Measurements from ENCODE around the gene VOPP1.
"Not testable (repeated sequence)": the region's sequence is repeated elsewhere in the genome, so short reads cannot be mapped to it uniquely, and the experiment has no call there.

The VOPP1 gene, protein sequence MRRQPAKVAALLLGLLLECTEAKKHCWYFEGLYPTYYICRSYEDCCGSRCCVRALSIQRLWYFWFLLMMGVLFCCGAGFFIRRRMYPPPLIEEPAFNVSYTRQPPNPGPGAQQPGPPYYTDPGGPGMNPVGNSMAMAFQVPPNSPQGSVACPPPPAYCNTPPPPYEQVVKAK

DNA sequence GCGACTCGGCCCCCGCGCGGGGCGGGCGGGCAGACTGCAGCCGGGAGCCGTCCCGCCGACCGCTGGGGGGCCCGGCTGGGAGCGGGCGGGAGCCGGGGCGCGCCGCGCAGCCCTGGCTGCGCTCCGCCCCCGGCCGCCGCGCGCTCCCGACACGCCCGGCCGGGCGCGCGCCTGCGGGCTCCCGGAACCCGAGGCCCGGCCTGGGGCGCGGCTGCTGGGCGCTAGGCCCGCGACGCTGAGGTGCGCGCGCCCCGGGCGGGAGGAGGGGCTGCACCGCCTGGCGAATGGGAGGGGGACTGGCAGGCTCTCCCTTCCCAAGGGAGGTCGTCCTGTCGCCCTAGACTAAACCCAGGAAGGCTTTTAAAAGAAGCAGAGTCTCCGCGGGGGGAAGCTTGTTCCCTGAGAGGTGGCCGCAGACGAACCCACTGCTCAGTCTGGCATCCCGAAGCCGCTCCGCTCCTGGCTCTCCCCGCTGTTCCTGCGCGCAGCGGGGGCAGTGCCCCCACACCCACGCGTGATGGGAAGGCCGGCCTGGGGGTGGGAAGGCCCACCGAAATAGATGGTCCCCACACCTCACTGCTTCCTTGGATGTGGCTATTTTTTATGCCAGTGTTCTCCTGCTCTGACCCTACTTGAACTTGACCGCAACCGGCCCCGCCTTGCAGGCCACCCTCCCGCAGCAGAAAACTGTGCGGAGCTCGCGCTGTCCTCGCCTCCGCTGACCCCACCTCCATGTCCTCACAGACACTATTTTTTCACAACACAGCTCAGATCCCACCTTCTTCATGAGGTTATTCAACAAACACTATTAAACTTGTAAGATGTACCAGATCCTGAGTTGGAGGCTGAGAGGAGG, at the start of gene VOPP1:
Gene VOPP1 (minus strand): TSS at position 125 of the 856 bp plus-strand sequence. CDS start 178 bp downstream, outside the sequence.
- no peaks in the 10 kb centered on the region for H3K9me3 ChIP-seq
- peaks cover 34% of the 10 kb centered on the region for H3K27me3 ChIP-seq
- H3K4me3 ChIP-seq (ENCODE audit: low read depth in 1 of 2, low read length in 1 of 2): peak within 1 kb of the TSS; percentile 82 to 89
- peak within 1 kb of the TSS; percentile 90 for H3K27ac ChIP-seq
- no peaks in the 10 kb centered on the region for H3K36me3 ChIP-seq
- TF ChIP-seq, protein P1, sequence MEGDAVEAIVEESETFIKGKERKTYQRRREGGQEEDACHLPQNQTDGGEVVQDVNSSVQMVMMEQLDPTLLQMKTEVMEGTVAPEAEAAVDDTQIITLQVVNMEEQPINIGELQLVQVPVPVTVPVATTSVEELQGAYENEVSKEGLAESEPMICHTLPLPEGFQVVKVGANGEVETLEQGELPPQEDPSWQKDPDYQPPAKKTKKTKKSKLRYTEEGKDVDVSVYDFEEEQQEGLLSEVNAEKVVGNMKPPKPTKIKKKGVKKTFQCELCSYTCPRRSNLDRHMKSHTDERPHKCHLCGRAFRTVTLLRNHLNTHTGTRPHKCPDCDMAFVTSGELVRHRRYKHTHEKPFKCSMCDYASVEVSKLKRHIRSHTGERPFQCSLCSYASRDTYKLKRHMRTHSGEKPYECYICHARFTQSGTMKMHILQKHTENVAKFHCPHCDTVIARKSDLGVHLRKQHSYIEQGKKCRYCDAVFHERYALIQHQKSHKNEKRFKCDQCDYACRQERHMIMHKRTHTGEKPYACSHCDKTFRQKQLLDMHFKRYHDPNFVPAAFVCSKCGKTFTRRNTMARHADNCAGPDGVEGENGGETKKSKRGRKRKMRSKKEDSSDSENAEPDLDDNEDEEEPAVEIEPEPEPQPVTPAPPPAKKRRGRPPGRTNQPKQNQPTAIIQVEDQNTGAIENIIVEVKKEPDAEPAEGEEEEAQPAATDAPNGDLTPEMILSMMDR (IDR thresholded peaks at IDR 0.05): no peak
- peaks cover 26 to 27% of the 10 kb centered on the region in 2 experiments for H3K4me1 ChIP-seq (ENCODE audit: control insufficient read depth in 1 of 2, insufficient read depth in 1 of 2, low read depth in 1 of 2, low read length in 1 of 2)

DNA sequence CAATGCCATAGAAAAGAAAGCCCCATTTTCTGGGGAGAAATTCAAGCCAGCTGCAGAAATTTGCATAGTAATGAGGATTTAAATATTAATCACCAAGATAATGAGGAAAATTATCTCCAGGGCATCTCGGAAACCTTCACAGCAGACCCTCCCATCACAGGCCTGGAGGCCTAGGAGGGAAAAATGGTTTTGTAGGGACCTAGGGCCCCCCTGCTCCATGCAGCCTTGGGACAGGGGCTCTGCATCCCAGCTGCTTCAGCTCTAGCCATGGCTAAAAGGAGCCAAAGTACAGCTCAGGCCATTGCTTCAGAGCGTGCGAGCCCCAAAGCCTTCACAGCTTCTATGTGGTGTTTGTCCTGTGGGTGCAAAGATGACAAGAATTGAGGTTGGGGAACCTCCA, 46.6 kb upstream of the VOPP1 start:
- Histone ChIP-seq H3K27me3 (peaks cover 7% of the 10 kb centered on the region), H3K9me3 (peaks cover 4% of the 10 kb centered on the region), H3K36me3 (no peaks in the 10 kb centered on the region), H3K27ac (no peak overlapping the region), H3K4me1 (ENCODE audit: control insufficient read depth in 1 of 2, insufficient read depth in 1 of 2, low read depth in 1 of 2, low read length in 1 of 2) (no peaks in the 10 kb centered on the region), H3K4me3 (ENCODE audit: low read depth in 1 of 2, low read length in 1 of 2) (no peak overlapping the region)
- TF ChIP-seq, protein P1 (IDR thresholded peaks at IDR 0.05): no peak

DNA sequence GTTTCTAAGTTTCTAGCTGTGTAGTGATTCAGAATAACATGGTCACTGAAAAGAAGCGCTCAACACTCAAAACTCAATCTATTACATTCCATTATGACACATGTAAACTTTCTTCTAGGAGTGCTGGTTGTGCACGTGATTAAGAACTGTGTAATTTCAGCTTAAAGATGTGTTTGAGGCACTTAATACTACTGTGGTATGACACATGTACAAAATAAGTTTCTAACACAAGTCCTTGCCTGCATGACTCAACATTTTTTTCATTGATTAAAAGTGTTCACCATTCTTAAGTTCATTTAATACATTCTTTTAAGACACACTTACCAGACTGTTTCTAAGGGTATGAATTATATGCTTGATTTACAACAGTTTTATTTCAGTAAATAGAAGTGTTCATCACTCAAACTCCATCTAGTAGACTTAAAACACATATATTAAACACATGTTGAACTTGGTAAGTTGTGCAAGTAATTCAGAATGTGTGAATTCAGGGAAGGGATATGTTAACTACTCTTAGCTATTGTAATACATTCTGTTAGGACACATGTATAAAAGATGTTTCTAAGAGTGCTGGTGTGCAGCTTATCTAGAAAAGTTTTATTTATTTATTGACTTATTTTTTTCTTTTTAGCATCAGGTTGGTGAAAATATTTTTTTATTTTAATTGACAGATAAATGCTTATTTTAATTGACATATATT, 42.2 kb upstream of the VOPP1 start:
- H3K4me1 ChIP-seq (ENCODE audit: control insufficient read depth in 1 of 2, insufficient read depth in 1 of 2, low read depth in 1 of 2, low read length in 1 of 2); H3K4me3 ChIP-seq (ENCODE audit: low read depth in 1 of 2, low read length in 1 of 2); H3K36me3 ChIP-seq; H3K9me3 ChIP-seq; H3K27ac ChIP-seq; H3K27me3 ChIP-seq: not testable (repeated sequence)

DNA sequence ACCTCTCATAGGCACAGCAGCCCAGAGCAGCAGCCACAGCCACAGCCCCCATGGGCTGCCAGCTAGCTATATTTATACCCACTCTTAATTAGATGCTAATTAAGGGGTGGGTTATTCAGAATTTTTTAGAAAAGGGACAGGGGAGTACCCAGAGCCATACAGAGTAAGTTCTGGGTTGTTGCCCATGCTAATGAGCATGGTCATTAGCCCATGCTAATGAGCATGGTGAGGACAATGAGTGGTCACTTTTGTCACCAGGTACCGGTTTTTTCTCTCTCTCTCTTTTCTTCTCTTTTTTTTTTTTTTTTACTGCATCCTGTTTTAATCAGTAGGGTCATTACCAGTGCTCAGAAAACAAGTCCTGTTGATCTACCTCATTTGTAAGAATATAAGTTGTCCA, 37.4 kb upstream of the VOPP1 start:
- H3K4me3 ChIP-seq (ENCODE audit: low read depth in 1 of 2, low read length in 1 of 2); H3K9me3 ChIP-seq; H3K36me3 ChIP-seq; H3K4me1 ChIP-seq (ENCODE audit: control insufficient read depth in 1 of 2, insufficient read depth in 1 of 2, low read depth in 1 of 2, low read length in 1 of 2); H3K27me3 ChIP-seq; H3K27ac ChIP-seq: not testable (repeated sequence)

DNA sequence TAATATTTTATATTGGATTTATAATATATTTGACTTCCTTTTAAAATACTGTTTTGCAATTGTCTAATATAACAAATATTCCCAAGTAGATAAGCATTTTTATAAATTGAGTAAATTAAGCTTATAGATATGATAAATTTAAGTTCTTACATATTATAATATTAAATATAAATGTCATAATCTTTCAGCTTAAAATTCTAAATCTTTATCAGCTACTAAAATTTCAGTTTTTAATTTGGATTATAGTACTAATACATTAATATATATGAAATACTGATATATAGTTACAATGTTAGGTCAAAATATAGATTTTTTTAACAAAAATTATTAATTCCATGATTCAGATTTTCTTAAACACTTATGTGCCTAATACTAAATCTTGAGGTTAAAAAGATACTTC, 33.4 kb upstream of the VOPP1 start:
- H3K4me1 ChIP-seq (ENCODE audit: control insufficient read depth in 1 of 2, insufficient read depth in 1 of 2, low read depth in 1 of 2, low read length in 1 of 2); H3K9me3 ChIP-seq; H3K27me3 ChIP-seq; H3K27ac ChIP-seq; H3K36me3 ChIP-seq; H3K4me3 ChIP-seq (ENCODE audit: low read depth in 1 of 2, low read length in 1 of 2): not testable (repeated sequence)

DNA sequence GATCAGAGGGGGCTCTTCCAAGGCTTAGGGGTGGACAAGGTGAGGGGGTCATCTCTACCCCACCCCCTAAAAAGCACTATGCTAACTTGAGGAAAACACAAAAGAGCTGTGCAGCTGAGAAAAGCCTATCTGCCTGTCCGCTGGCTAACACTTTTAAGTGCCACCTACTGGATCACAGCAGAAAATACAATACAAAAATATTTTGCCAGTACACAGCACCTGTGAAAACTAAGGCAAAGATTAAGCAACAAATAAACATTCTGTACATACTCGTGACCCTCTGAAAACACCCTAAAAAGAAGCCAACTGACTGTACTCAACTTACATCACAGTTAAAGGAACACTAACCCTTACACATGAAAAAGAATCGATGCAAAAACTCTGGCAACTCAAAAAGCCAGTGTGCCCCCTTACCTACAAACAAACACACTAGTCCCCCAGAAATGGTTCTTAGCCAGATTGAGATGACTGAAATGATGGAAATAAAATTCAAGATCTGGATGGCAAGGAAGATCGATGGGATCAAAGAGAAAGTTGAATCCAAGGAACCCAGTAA, 25.7 kb upstream of the VOPP1 start:
- not testable (repeated sequence) for H3K36me3 ChIP-seq; H3K4me3 ChIP-seq (ENCODE audit: low read depth in 1 of 2, low read length in 1 of 2); H3K9me3 ChIP-seq; H3K27ac ChIP-seq; H3K4me1 ChIP-seq (ENCODE audit: control insufficient read depth in 1 of 2, insufficient read depth in 1 of 2, low read depth in 1 of 2, low read length in 1 of 2); H3K27me3 ChIP-seq

DNA sequence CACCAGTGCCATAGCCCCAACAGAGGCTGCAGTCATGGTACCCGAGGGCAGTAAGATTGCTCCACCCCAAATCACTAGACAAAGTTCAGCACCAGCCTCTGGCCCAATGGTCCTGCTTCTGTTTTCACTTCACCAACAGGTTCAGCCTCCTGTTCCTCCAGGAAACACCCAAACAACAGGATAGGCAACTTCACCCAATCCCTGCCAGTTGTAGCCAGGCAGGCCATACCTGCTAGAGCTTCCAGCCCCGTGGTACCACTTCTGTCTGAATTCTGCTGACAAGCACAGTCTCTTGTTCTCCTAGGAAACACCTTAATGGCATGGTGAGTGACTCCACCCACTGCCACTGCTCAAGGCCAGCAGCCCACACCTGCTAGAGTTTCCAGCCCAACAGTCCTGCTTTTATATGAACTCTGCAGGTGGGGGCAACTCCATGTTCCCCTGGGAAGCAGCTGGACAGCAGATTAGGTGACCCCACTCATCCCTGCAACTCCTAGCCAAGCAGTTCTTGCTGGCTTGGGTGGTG, 25.0 kb upstream of the VOPP1 start:
- not testable (repeated sequence) for H3K36me3 ChIP-seq; H3K4me1 ChIP-seq (ENCODE audit: control insufficient read depth in 1 of 2, insufficient read depth in 1 of 2, low read depth in 1 of 2, low read length in 1 of 2); H3K9me3 ChIP-seq; H3K27me3 ChIP-seq; H3K4me3 ChIP-seq (ENCODE audit: low read depth in 1 of 2, low read length in 1 of 2); H3K27ac ChIP-seq
